Aorta (tissue), 5 donors: Measurements from ENCODE around the gene TUBGCP2. TPM values are rescaled to one million over a fixed set of nuclear protein-coding genes. Genes with fewer than 3 reads are reported as not detected.

Source experiments
- ATAC-seq: fragments of 200-7000 bp; cut with Tn5 transposase; one replicate; pipeline ENCODE4 v1.9.1; 2022; ENCODE audit warnings: moderate library complexity; ENCODE audit not compliant: low FRiP score
- DNase-seq, 2 donors: peaks; one replicate each; pipeline ENCODE4 v3.0.0-alpha.2; 2020
- H3K27ac ChIP-seq, 2 donors: one replicate each; pipeline ENCODE4 v1.5.1; 2013; ENCODE audit warnings: low read length in 2 of 2, mild to moderate bottlenecking in 2 of 2, moderate library complexity in 2 of 2, control low read depth in 1 of 2, inconsistent platforms in 1 of 2, low read depth in 1 of 2
- H3K27me3 ChIP-seq, 2 donors: one replicate each; pipeline ENCODE4 v1.6.1; 2013; ENCODE audit warnings: control low read depth in 1 of 2, low read length in 1 of 2, mild to moderate bottlenecking in 1 of 2, moderate library complexity in 1 of 2; ENCODE audit not compliant: insufficient read depth in 2 of 2, control insufficient read depth in 1 of 2
- H3K36me3 ChIP-seq, 2 donors: one replicate each; pipeline ENCODE4 v1.6.1; 2013; ENCODE audit warnings: control low read depth in 1 of 2, low read length in 1 of 2, mild to moderate bottlenecking in 1 of 2; ENCODE audit not compliant: insufficient read depth in 2 of 2, control insufficient read depth in 1 of 2
- H3K4me1 ChIP-seq, 2 donors: one replicate each; pipeline ENCODE4 v1.6.1; 2013; ENCODE audit warnings: low read length in 2 of 2, control low read depth in 1 of 2, mild to moderate bottlenecking in 1 of 2, moderate library complexity in 1 of 2; ENCODE audit not compliant: insufficient read depth in 2 of 2, control insufficient read depth in 1 of 2
- H3K4me3 ChIP-seq, 2 donors: one replicate each; pipeline ENCODE4 v1.5.1; 2013; ENCODE audit warnings: low read length in 2 of 2, control low read depth in 1 of 2, mild to moderate bottlenecking in 1 of 2
- H3K9me3 ChIP-seq: one replicate; pipeline ENCODE4 v1.6.1; 2013; ENCODE audit warnings: mild to moderate bottlenecking, low read length; ENCODE audit not compliant: control insufficient read depth
- WGBS, 2 donors: extraction: QIAGEN DNeasy Blood & Tissue Kit; methylation state at CpG; one replicate each; pipeline ENCODE4 v1.1.7; 2013; 5-methylcytosine and 5-hydroxymethylcytosine counted together
- intact Hi-C, 2 donors: fragments of 100-400 bp; cut with DNase I; formaldehyde crosslinking; loops; one replicate each; pipeline versions ENCODE4 v1.14.2 to v1.15.0; 2022
- microRNA-seq, 2 donors: library from miRNA; unstranded; fragments of <30 nt; microRNA quantifications; one replicate each; pipeline ENCODE4 v1.2.0, GENCODE V29; 2020
- polyA plus RNA-seq, 2 donors: library from polyadenylated mRNA; stranded (reverse); fragments of 200-250 nt; gene quantifications; one replicate each; pipeline ENCODE4 v1.2.3, GENCODE V29; 2013
- total RNA-seq, 2 donors: library from RNA; stranded (reverse); fragmentation: NEBNext Ultra II Directional; extraction: Animal tissue kit (Norgen Biotek cat#: 25700); gene quantifications; one replicate each; pipeline ENCODE4 v1.2.1, GENCODE V29; 2021
- donor health status: healthy with polysubstance abuse.
- donor health status: Bipolar disorder and iron deficiency.
- donor health status: DM: no; HTN: no; CAD: no.
- donor health status: DM: no; HTN: no; CAD: no.
- donor health status: DM: yes; HTN: yes; CAD: no.

The TUBGCP2 gene
- total and polyA plus RNA-seq, 4 donors, result 11.3 to 194 (median 44.6) TPM

- no peaks in the 10 kb centered on the region for H3K36me3 ChIP-seq
- no peaks in the 10 kb centered on the region for H3K4me1 ChIP-seq
- DNase-seq, result no peak
- WGBS, 2 donors, result 0 to 1% methylated on average over 10 to 49 of the region's 49 CpGs
- H3K27ac ChIP-seq, result no peak within 1 kb of the TSS
- H3K4me3 ChIP-seq, result no peak within 1 kb of the TSS
- intact Hi-C loops, result no loop called here
- ATAC-seq, result no peak
- no peaks in the 10 kb centered on the region for H3K9me3 ChIP-seq
- H3K27me3 ChIP-seq, result no peaks in the 10 kb centered on the region
These were observed 78.7 kb downstream of the TUBGCP2 start, which contains the start of gene UTF1 for GRCh38 chr10:133230044-133230361. Gene UTF1 (plus strand): TSS chr10:133230217. CDS start chr10:133230289, 72 bp downstream.

DNA sequence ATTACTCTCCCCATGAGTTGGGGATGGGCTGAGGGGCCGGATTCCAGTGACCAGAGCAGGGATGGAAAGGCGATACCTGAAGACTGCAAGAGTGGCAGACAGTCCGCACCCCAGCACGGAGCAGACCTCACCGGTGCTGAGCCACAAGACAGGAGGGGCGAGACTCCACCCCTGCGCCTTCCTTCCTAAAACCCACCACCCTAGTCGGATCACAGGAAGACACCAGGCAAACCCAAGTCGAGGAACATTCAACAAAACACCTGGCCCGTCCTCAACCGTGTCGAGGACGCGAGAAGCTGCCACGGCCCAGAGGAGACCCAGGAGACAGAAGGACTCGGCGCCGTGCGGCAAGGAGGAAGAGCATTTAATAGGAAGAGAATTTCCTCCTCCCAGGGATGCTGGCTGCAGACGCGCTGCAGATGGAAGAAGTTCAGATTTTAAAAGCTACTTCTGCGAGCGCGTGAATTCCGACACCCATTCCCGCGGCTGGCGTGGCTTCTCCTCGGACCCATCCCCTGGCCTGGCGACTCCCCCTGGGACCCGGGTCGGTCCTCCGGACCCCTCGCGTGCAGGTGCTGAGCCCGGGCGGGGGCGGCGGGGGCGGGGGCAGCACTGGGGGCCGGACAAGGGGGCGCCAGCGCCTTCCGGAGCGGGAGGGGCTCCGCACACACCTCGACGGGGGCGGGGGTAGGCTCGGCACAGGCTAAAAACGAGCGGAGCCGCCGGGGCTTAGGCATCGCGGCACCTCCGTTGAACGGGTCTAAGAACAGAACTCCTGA lies 79.2 kb downstream of the TUBGCP2 start:
- no peaks in the 10 kb centered on the region for H3K4me1 ChIP-seq
- H3K27me3 ChIP-seq, result no peaks in the 10 kb centered on the region
- H3K27ac ChIP-seq, result no peak overlapping the region
- intact Hi-C loops, result no loop called here
- H3K9me3 ChIP-seq, result no peaks in the 10 kb centered on the region
- no peak overlapping the region for H3K4me3 ChIP-seq
- 7 to 8% methylated on average over 49 to 58 of the region's 58 CpGs for WGBS, 2 donors
- no peaks in the 10 kb centered on the region for H3K36me3 ChIP-seq
- ATAC-seq (no peak), DNase-seq (no peak)

Small RNAs within 50 kb of the gene (microRNA-seq; reads per million reads assigned to microRNA genes)
- 5.4 to 6.0 reads per million in 2 donors for gene MIR202

Other genes starting within 250 kb of the TUBGCP2 start
- not detected for gene ADGRA1, start 220.9 kb downstream of the TUBGCP2 start, total RNA-seq
- gene ADGRA1, start 220.9 kb downstream of the TUBGCP2 start, polyA plus RNA-seq, result under 1 TPM in 1 of 2 donors, not detected in 1; 0.20 TPM
- under 1 TPM; 0.13 to 0.36 TPM for gene KNDC1, start 148.7 kb downstream of the TUBGCP2 start, total RNA-seq
- under 1 TPM; 0.05 to 0.25 TPM for gene KNDC1, start 148.7 kb downstream of the TUBGCP2 start, polyA plus RNA-seq
- gene UTF1, start 78.7 kb downstream of the TUBGCP2 start, total RNA-seq, result not detected
- gene UTF1, start 78.7 kb downstream of the TUBGCP2 start, polyA plus RNA-seq, result not detected
- gene VENTX, start 71.0 kb downstream of the TUBGCP2 start, total RNA-seq, result 1 to 10 TPM; 4.0 to 7.4 TPM
- gene VENTX, start 71.0 kb downstream of the TUBGCP2 start, polyA plus RNA-seq, result 1 to 10 TPM; 1.0 to 1.3 TPM
- 10 to 100 TPM; 11.2 to 17.0 TPM for gene ADAM8, start 32.0 kb downstream of the TUBGCP2 start, total RNA-seq
- gene ADAM8, start 32.0 kb downstream of the TUBGCP2 start, polyA plus RNA-seq, result 1 to 10 TPM; 1.0 to 1.3 TPM
- gene ZNF511, start within 50 bp of the TUBGCP2 start, total RNA-seq, result 10 to 100 TPM; 18.2 to 28.5 TPM
- gene ZNF511, start within 50 bp of the TUBGCP2 start, polyA plus RNA-seq, result 10 to 100 TPM; 35.6 to 39.6 TPM
- not detected for gene CALY, start 28.0 kb upstream of the TUBGCP2 start, total RNA-seq
- gene CALY, start 28.0 kb upstream of the TUBGCP2 start, polyA plus RNA-seq, result not detected
- gene PRAP1, start 38.5 kb upstream of the TUBGCP2 start, total RNA-seq, result not detected
- gene PRAP1, start 38.5 kb upstream of the TUBGCP2 start, polyA plus RNA-seq, result 10 to 100 TPM in 1 of 2 donors, under 1 TPM in 1; 0.49 to 51.6 TPM
- 10 to 100 TPM; 15.2 to 23.6 TPM for gene FUOM, start 49.1 kb upstream of the TUBGCP2 start, total RNA-seq
- gene FUOM, start 49.1 kb upstream of the TUBGCP2 start, polyA plus RNA-seq, result 10 to 100 TPM; 26.3 to 54.8 TPM
- gene ECHS1, start 64.5 kb upstream of the TUBGCP2 start, total RNA-seq, result 10 to 100 TPM; 34.3 to 48.9 TPM
- 10 to 100 TPM; 56.1 to 93.7 TPM for gene ECHS1, start 64.5 kb upstream of the TUBGCP2 start, polyA plus RNA-seq
- gene PAOX, start 70.4 kb upstream of the TUBGCP2 start, total RNA-seq, result 1 to 10 TPM; 3.7 to 8.7 TPM
- 10 to 100 TPM in 1 of 2 donors, 1 to 10 TPM in 1; 2.1 to 11.3 TPM for gene PAOX, start 70.4 kb upstream of the TUBGCP2 start, polyA plus RNA-seq
- gene MTG1, start 85.3 kb upstream of the TUBGCP2 start, total RNA-seq, result 10 to 100 TPM; 25.9 to 39.3 TPM
- 10 to 100 TPM; 13.1 to 36.1 TPM for gene MTG1, start 85.3 kb upstream of the TUBGCP2 start, polyA plus RNA-seq
- not detected for gene SPRN, start 115.8 kb upstream of the TUBGCP2 start, total RNA-seq
- gene SPRN, start 115.8 kb upstream of the TUBGCP2 start, polyA plus RNA-seq, result under 1 TPM in 1 of 2 donors, not detected in 1; 0.28 TPM
- 1 to 10 TPM; 5.4 to 7.3 TPM for gene SCART1, start 145.1 kb upstream of the TUBGCP2 start, total RNA-seq
- 1 to 10 TPM in 1 of 2 donors, not detected in 1; 2.4 TPM for gene SCART1, start 145.1 kb upstream of the TUBGCP2 start, polyA plus RNA-seq
- gene CYP2E1, start 218.5 kb upstream of the TUBGCP2 start, total RNA-seq, result 1 to 10 TPM; 3.4 to 4.6 TPM
- gene CYP2E1, start 218.5 kb upstream of the TUBGCP2 start, polyA plus RNA-seq, result 1 to 10 TPM in 1 of 2 donors, under 1 TPM in 1; 0.63 to 6.9 TPM